ENCODE measurements around the gene ADAMTS15.
A peak's percentile ranks its signal among the peaks of the same experiment; 100 is the strongest.

Gene ADAMTS15

GRCh38 chr11:130416906-130417305 lies 31.5 kb upstream of the ADAMTS15 start:
- DNase-seq (ENCODE audit: low spot score) = no peak

GRCh38 chr11:130418210-130418609 lies 30.2 kb upstream of the ADAMTS15 start:
- no peak for DNase-seq (ENCODE audit: low spot score)

GRCh38 chr11:130418756-130419155 lies 29.7 kb upstream of the ADAMTS15 start:
- no peak for DNase-seq (ENCODE audit: low spot score)

GRCh38 chr11:130420478-130421198 lies 27.8 kb upstream of the ADAMTS15 start:
- no peak for DNase-seq (ENCODE audit: low spot score)

- no peak for DNase-seq (ENCODE audit: low spot score)
These were observed 27.3 kb upstream of the ADAMTS15 start for GRCh38 chr11:130421199-130421585.

GRCh38 chr11:130421697-130422096 lies 26.7 kb upstream of the ADAMTS15 start:
- DNase-seq (ENCODE audit: low spot score) = no peak

- DNase-seq (ENCODE audit: low spot score) = no peak
These were observed 26.0 kb upstream of the ADAMTS15 start for GRCh38 chr11:130422251-130422995.

- DNase-seq (ENCODE audit: low spot score) = no peak
These were observed 24.8 kb upstream of the ADAMTS15 start for GRCh38 chr11:130423541-130424142.

- no peak for DNase-seq (ENCODE audit: low spot score)
These were observed 23.8 kb upstream of the ADAMTS15 start for GRCh38 chr11:130424613-130425140.

GRCh38 chr11:130425156-130425555 lies 23.3 kb upstream of the ADAMTS15 start:
- no peak for DNase-seq (ENCODE audit: low spot score)

GRCh38 chr11:130426223-130426836 lies 22.1 kb upstream of the ADAMTS15 start:
- DNase-seq (ENCODE audit: low spot score) = no peak

GRCh38 chr11:130426837-130427341 lies 21.6 kb upstream of the ADAMTS15 start:
- DNase-seq (ENCODE audit: low spot score) = no peak

GRCh38 chr11:130427581-130428315 lies 20.7 kb upstream of the ADAMTS15 start:
- peak; percentile 71 for DNase-seq (ENCODE audit: low spot score)

- peak; percentile 67 for DNase-seq (ENCODE audit: low spot score)
These were observed 19.9 kb upstream of the ADAMTS15 start, which contains the start of gene ADAMTS8 for GRCh38 chr11:130428316-130429119. ADAMTS8 (minus strand) TSS chr11:130428609; CDS start chr11:130428286, 323 bp downstream.

- no peak for DNase-seq (ENCODE audit: low spot score)
These were observed 19.2 kb upstream of the ADAMTS15 start for GRCh38 chr11:130429120-130429681.

GRCh38 chr11:130429983-130430382 lies 18.5 kb upstream of the ADAMTS15 start:
- no peak for DNase-seq (ENCODE audit: low spot score)

- DNase-seq (ENCODE audit: low spot score) = peak; percentile 84
These were observed 17.1 kb upstream of the ADAMTS15 start for GRCh38 chr11:130431331-130431773.

GRCh38 chr11:130431801-130432200 lies 16.6 kb upstream of the ADAMTS15 start:
- DNase-seq (ENCODE audit: low spot score) = no peak

- no peak for DNase-seq (ENCODE audit: low spot score)
These were observed 15.1 kb upstream of the ADAMTS15 start for GRCh38 chr11:130433357-130433756.

Measured in ecto neural progenitor cell (in vitro differentiated cells).